Placental epithelial cell (primary cell): ENCODE results near the gene JAK3. TPM values are rescaled to one million over a fixed set of nuclear protein-coding genes. Genes with fewer than 3 reads are reported as not detected.

Source experiments
- small RNA-seq: library from RNA; depleted of rRNA; stranded (forward); fragments of <200 nt; gene quantifications from one replicate; pipeline ENCODE3, GENCODE V24; 2012
- total RNA-seq: library from RNA; depleted of rRNA; stranded (reverse); fragments of >200 nt; gene quantifications from 2 replicates; pipeline ENCODE4 v1.2.3, GENCODE V29; 2012

The JAK3 gene
- 6.0 and 10.6 TPM in 2 replicates for total RNA-seq

GRCh38 chr19:17847538-17848366 lies at the start of gene JAK3:
Gene JAK3 (minus strand): TSS chr19:17847982. CDS start chr19:17844417, 3,565 bp downstream.

GRCh38 chr19:17871878-17872250 lies 24.1 kb upstream of the JAK3 start, which contains the start of gene SLC5A5:
Gene SLC5A5 (plus strand): TSS chr19:17871945. CDS start chr19:17872320, 375 bp downstream.

GRCh38 chr19:17859533-17860330 lies 11.9 kb upstream of the JAK3 start, which contains the start of gene RPL18A:
Gene RPL18A (plus strand): TSS chr19:17859910. CDS start chr19:17859957, 47 bp downstream.

GRCh38 chr19:17821190-17821589 lies 26.6 kb downstream of the JAK3 start, which contains the start of gene INSL3:
Gene INSL3 (minus strand): TSS chr19:17821519. CDS start chr19:17821506, 13 bp downstream.

GRCh38 chr19:17794731-17795494 lies 52.9 kb downstream of the JAK3 start, which contains the start of gene B3GNT3:
Gene B3GNT3 (plus strand): TSS chr19:17795138. CDS start chr19:17807808, 12,670 bp downstream.

Small RNAs within 50 kb of the gene (small RNA-seq; reads per million reads assigned to genes)
- not detected for gene SNORA68

Other genes with a start within 250 kb of the JAK3 start
- 0.11 and 0.39 TPM in 2 replicates for gene UNC13A, start 159.6 kb downstream of the JAK3 start, total RNA-seq
- gene MAP1S, start 128.5 kb downstream of the JAK3 start, total RNA-seq = 14.1 and 16.2 TPM in 2 replicates
- 1.6 and 2.0 TPM in 2 replicates for gene FCHO1, start 96.5 kb downstream of the JAK3 start, total RNA-seq
- gene B3GNT3, start 52.8 kb downstream of the JAK3 start, total RNA-seq = 7.1 and 10.4 TPM in 2 replicates
- gene INSL3, start 26.5 kb downstream of the JAK3 start, total RNA-seq = 0.22 TPM in 1 of 2 replicates, not detected in the other
- 1,286 and 1,916 TPM in 2 replicates for gene RPL18A, start 11.9 kb upstream of the JAK3 start, total RNA-seq
- gene SLC5A5, start 24.0 kb upstream of the JAK3 start, total RNA-seq = under 0.01 TPM in 1 of 2 replicates, not detected in the other
- gene CCDC124, start 85.0 kb upstream of the JAK3 start, total RNA-seq = 16.9 and 44.1 TPM in 2 replicates
- not detected in 2 replicates for gene KCNN1, start 119.1 kb upstream of the JAK3 start, total RNA-seq
- 6.8 and 9.0 TPM in 2 replicates for gene ARRDC2, start 160.2 kb upstream of the JAK3 start, total RNA-seq
- gene IL12RB1, start 239.0 kb upstream of the JAK3 start, total RNA-seq = not detected in 2 replicates
- gene MAST3, start 249.8 kb upstream of the JAK3 start, total RNA-seq = 1.6 TPM in 2 replicates